ENCODE results near the gene LYL1. TPM values are rescaled to one million over a fixed set of nuclear protein-coding genes. Genes with fewer than 3 reads are reported as not detected.

Gene LYL1
- total and polyA plus RNA-seq, 9 of the 15 experiments (the other 6 are each of a cell fraction or from before 2014, with no cell fraction given), result 1.3 to 266 (median 34.0) TPM

- CTCF ChIA-PET (ENCODE audit: low intra/inter-chr PET ratio), result no interaction called here
- H3K4me3 ChIP-seq, result no peak overlapping the region
- TF ChIP-seq ETV1 (tag; conservative IDR thresholded peaks at IDR 0.05; ENCODE audit: low read depth) (no peak), RREB1 (CRISPR knock-in tag; IDR thresholded peaks at IDR 0.05) (no peak), ZNF395 (CRISPR knock-in tag; IDR thresholded peaks at IDR 0.05) (no peak), ZFP36 (IDR thresholded peaks at IDR 0.05; ENCODE audit: low read depth, low read length, partially characterized antibody) (no peak), PHF8 (IDR thresholded peaks at IDR 0.05; ENCODE audit: borderline replicate concordance, low read length) (no peak)
Measured at GRCh38 chr19:13071444-13072187, 31.0 kb downstream of the LYL1 start.

More at GRCh38 chr19:13071444-13072187, 31.0 kb downstream of the LYL1 start:
- ATAC-seq (no peak), FAIRE-seq (no peak), DNase-seq (ENCODE audit: extremely low read depth in 1 of 4, low spot score in 3 of 4) (no peak)
- no peak overlapping the region for H3K27ac ChIP-seq (ENCODE audit: extremely low read depth, low read depth, low read length)
- H2AFZ ChIP-seq (ENCODE audit: low read depth, low read length), result no peak overlapping the region
- H3K9me1 ChIP-seq (ENCODE audit: control insufficient read depth, insufficient read depth, low read length), result peaks cover 5% of the 10 kb centered on the region
- in situ Hi-C loops (cut with MboI), result no loop called here
- H3K36me3 ChIP-seq (ENCODE audit: control insufficient read depth, insufficient read depth, low read length), result peaks cover 26% of the 10 kb centered on the region; the same call in 2 of the 3 replicates
- H4K20me1 ChIP-seq (replicated peaks; ENCODE audit: control insufficient read depth, insufficient read depth, low read length), result no peaks in the 10 kb centered on the region
- H3K27me3 ChIP-seq (ENCODE audit: control insufficient read depth in 2 of 2, insufficient read depth in 2 of 2, low read length in 2 of 2), result no peaks in the 10 kb centered on the region
- no peak overlapping the region for H3K4me2 ChIP-seq (ENCODE audit: insufficient read depth, low read length)
- no peaks in the 10 kb centered on the region for H3K9me3 ChIP-seq (replicated peaks; ENCODE audit: control insufficient read depth, insufficient read depth, low read depth, low read length)
- peak overlapping the region in 1 of 2 experiments; percentile 70; a peak in 2 of 4 replicates for H3K9ac ChIP-seq (ENCODE audit: insufficient read depth in 1 of 2, low read depth in 2 of 2, low read length in 2 of 2)
- intact Hi-C loops (cut with micrococcal nuclease), result no loop called here
- peaks cover 38 to 80% of the 10 kb centered on the region in 2 experiments for H3K4me1 ChIP-seq (replicated peaks in 1 of 2; ENCODE audit: control insufficient read depth in 2 of 2, insufficient read depth in 2 of 2, low read length in 2 of 2)
- BruUV-seq (replicated peaks), result no TSS peak
- 80% methylated on average over 9 of the region's 9 CpGs for WGBS (ENCODE audit: insufficient coverage, low coverage, missing lambda C conversion rate)
- peaks cover 23% of the 10 kb centered on the region; the same call in 2 of the 3 replicates for H3K79me2 ChIP-seq (ENCODE audit: control insufficient read depth, insufficient read depth, low read length)
- POLR2A ChIA-PET, result interaction anchor here (0.9 to 2.0 kb wide), 2 partner anchors 10 to 13 kb away, joined by 5 to 14 read pairs; no protein-coding TSS in a partner anchor

All from K562 (cell line).